COLO668 (cell line): ENCODE data around the gene TNIK.
"Not testable (repeated sequence)": the region's sequence is repeated elsewhere in the genome, so short reads cannot be mapped to it uniquely, and the experiment has no call there.

ENCODE experiments used
- DNase-seq: peaks from one replicate; lab custom pipeline; 2025; ENCODE audit not compliant: unreplicated experiment; lab: John Stamatoyannopoulos, UW

Gene TNIK

DNA sequence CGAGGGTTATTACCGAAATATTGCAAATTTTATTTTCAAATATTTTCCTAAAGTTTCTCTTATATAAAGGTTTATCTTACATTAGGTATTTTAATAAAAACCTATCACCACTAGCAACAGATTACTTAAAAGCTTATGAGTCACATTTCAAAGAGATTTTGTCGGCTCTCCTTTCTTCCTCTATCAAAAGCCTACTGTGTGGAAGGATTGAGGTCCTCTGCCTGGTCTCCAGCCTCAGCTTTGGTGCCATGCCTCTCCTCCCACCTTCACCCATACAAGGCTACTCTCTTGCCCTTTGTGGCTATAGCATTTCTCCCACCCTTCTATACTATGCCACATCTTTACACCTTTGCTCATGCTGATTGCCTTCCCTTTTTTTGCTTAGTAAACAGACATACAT lies 199.3 kb downstream of the TNIK start:
- no peak for DNase-seq

DNA sequence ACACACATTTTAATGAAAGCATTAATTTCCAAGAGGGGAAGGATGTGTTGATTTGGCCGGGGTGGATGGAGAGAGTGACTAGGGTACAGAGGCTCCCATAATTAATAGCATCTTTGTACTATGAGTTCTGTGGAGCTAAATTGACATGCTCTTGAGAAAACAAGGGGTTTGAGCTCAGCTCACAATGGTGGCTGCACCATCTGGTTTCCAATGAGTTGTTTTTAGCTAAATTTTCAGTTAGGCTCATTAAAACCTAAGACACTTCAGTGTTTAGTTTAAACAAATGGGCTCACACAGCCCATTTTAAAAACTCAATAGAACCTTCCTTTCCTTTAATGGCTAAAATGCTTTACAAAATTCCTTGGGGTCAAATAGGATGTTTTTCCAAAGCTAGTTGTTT lies 199.7 kb downstream of the TNIK start:
- DNase-seq = no peak

DNA sequence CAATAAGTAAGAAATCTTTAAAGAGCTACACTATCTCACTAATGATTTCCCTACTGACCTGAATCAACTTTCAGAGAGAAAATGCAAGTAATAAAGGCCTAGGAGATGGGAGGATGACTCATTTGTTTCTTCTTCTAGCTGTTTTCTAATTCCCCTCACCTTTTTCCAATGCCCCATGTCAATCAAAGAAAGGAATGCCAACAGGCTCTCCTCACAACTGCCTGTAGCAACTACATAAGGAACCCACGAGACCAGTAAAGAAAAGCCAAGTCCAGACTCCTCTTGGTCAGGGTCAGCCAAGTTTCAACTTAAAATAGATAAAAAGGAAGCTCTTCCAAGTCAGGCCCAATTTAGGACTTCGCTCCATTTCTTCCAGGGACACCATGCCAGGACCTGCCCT lies 201.9 kb downstream of the TNIK start:
- DNase-seq = no peak

DNA sequence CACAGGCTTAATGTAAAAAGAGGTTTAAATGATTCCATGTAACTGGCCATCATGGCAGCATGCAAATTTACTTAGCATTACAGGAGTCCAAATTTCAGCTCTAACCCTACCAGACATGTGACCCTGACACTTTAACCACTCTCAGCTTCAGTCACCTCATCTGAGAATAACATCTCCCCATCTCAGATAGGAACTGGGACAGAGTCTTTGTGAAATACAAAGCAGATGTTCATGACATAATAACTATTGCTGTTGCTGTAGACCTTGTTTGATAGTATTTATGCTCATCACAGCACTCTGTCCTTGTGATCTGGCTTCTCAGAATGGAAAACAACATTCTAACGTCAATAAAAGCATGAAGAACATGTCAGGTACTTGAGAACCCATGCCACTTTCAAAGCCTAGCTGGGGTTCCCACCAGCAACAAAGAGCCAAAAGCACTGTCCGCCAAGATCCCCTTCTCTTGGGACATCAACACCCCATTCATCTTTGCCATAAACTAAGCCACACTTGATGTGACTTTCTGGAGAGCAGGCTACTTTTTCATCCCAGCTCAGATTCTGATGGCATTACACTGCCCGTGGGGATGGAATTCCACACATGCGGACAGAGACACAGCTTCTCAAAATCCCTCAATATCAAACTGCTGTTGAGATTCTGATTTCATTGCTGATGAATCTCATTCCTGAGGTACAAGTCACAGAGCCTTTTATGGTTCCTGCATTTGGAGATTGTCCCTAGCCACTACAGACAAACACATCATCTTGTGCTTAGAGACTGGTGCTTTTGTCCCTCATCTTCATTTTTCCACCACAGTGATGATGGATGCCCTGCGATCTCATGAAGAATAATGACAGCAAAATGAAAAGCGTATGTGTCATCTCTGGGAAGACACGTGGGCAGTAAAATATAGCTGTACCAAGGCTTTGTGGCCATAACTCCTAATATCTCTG lies 202.7 kb downstream of the TNIK start:
- DNase-seq = no peak

DNA sequence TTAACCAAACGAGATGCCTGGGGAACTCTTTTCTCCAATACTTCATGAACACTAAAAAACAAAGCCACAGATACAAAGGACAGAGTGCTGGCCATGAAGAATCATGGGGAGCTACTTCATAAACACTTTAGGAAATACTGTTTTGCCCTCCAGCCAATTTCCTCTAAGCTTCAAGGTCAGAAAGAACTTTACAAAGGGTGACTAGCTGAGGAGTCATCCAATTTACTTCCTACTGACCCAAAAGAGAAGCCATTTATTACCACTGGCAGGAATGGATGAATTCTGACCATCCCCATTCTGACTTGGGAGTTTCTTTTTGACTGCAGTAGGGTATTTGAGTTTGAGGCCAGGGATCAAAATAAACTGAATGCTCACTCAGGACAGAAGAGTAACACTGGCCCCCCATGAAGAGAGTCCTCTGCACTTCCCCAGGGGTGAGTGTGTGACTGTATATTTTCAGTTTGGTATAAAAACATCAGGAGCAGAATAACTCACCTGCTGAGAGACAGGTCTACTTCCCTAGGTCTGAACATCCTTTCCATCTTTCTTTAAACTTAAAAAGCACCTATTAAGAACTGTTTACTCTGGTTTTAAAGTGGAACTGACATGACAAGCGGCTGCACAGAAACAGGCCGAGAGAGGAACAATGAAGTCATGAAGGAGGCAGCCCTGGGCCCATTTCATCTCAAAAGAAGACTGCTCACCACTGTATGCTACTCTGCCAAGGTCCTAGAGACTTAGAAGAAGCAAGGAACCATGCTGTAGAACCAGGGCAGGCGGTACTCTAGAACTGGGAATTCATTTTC lies 203.6 kb downstream of the TNIK start:
- DNase-seq = no peak

DNA sequence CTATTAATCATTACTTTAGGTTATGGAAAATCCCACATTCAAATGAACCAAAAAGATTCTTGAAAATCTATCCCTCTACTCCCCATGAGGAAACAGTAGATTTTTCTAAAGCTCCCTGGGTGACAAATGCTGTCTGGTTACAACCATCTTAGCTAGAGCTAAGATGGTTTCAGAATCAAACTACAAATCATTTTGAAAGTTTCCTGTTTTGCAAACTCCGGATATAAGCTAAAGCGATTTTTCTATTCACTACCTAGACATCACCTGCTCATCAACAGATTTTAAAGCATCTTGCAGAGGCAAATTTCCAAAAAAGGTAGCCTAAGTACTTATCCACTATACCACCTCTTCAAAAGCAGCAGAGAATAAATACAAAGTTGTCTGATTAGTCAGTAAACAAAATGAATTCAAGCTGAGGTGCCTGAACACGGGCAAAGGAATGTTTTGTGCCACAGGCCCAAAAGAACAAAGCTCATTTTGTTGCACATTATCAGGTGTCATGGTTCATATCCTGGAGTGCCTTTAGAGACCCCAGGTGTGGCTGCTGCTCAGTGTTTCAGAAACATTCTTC lies 204.9 kb downstream of the TNIK start:
- no peak for DNase-seq

DNA sequence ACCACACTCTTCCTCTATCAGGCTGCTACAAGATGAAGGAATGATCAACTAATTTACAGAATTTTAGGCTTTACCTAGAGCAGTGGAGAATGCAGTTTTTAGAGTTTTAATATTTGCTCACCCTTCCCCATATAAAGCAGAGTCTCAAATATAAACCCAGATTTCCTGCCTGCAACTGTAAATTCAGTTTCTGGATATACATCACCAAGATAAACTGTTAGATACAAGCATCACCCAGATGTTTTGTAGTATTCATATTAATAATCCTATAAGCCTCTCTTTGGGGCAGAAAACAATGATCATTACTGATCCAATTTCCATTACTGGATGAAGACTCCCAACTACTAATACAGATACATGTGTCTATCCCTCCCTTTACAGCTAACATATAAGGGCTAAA lies 205.9 kb downstream of the TNIK start:
- DNase-seq = no peak

DNA sequence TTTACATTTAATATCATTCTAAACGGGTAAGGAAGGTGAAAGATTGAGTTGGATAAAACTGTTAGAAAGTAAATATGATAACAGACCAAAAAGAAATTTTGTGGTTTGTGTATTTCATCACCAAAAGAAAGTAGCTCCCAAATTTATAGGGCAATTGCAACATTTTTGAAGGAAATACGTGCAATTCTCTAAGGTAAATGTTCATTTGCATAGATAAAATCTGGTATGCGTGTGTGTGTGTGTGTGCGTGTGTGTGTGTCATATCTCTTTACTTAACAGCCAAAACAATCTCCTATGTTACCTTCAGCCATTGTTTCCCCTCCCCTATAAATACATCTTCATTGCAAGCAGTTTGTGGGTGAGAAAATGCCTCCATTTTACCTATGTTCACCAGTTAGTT lies 208.4 kb downstream of the TNIK start:
- DNase-seq = no peak

DNA sequence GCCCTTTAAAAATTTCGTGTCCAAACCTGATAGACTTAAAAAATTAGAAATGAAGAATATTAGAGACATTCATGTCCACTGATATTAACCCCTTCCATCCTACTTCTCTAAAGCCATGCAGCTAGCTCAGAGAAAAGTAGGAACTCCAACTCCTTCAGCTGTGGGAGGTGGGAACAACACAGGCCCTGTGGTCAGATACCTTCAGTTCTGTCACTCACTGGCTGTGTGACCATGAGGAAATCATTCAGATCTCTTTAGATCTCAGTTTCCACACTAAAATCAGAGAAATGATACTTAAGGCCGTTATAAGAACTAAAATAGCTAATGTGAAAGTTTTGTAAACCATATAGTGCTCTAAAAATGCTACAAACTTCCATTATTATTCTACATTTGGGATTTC lies 209.8 kb downstream of the TNIK start:
- DNase-seq = no peak

DNA sequence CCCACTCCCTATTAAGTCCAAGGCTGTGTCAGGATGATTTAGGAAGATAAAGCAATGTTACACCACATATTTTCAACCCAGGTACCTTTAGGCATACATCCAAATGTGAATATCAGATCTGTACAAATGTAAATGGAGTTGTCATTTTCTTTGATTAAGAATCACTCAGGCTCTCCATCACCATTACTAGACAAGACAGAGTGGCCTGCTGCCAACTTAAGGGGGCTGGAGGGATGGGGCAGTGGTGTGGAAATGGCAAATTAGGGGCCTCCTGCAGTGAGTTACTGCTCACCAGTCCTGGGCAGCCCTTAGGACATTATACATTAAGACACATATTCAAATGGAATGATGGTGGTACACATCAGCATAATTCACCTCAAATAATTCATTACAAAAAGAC lies 211.0 kb downstream of the TNIK start:
- no peak for DNase-seq

DNA sequence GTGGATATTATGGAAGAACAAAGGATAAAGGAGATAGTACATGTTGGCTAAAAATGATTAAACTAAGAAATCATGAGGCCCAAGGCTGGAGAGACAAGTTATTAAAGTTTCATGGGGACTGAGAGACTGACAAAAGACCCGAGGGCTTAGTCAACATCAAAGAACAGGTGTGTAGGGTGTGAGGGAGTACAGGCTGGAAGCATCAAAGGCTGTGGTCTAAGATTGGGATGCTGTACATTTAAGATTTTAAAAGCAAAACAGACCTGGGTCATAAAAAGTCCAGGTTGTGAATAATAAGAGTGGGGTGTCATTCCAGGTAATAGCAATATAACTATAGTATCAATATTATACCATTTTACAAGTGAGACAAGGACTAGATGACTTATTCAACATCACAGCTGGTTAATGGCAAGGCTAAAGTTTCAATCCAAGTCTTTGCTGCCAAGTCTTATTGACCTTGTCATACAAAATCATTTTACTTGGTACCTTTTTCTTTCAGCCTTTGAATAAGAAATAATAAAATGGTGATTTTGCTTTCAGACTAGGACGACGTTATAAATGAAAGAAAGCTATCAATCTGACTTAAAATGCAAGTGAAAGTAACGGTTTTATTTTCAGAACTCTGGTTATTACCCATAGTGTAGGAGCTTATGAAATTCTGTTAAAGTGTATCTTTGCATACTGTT lies 211.6 kb downstream of the TNIK start:
- no peak for DNase-seq

DNA sequence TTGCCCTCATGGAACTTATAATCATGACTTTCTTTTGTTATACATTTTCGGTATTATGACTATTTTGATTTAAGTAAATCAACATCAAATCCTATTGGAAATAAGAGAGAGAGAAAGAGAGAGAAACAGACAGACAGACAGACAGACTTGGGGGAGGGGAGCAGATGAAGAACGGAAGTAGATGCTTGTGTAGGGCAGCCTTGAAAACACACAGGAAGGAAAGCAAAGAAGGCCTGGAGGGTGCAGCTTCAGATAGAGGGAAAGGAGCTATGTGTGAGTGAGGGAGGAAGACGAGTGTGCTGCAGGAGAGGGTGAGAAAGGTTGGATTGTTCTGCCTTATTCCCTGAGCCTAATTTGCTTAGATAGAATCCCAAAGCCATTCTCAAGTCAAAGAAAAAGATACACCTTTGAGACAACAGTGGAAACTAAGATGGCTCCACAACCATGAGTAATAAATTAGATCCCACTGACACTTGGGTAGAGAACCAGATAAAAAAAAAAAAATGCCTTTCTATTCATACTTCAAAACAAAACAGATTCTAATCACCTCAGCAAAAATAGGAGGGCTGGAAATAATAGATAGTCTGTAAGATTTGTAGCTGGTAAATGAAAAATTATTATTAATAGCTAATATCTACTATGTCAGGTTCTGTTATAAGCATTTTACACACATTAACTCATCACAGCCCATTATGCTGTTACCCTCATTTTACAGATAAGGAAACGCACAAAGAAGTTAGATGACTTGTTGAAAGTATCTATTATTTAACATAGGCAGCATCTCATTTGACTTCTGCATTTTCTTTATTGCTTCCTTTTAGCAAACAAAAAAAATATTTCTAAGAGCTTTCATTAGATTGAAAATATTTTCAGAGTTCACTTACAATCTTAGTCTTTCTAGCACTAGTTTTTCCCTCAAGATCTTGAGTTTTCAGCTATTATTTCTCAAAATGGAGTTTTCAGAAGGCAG lies 214.1 kb downstream of the TNIK start:
- DNase-seq = no peak

DNA sequence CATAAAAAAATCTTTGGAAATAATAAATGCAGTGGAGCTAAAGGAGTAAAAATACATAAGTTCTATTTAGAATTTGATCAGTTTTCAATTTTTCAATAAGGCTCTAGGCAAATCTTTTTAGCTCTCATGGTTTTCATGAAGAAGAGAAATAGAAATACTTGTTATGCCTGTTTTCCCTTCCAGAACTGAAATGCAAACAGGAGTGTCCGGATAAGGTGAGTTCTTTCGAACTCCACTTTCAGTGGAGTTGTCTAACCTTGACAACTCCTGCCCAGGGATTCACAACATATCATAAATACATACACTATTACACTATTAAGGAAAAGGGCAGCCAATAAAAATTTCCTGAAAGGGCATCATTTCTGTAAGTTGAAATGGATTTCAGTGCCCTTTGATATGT lies 217.3 kb downstream of the TNIK start:
- DNase-seq = no peak

DNA sequence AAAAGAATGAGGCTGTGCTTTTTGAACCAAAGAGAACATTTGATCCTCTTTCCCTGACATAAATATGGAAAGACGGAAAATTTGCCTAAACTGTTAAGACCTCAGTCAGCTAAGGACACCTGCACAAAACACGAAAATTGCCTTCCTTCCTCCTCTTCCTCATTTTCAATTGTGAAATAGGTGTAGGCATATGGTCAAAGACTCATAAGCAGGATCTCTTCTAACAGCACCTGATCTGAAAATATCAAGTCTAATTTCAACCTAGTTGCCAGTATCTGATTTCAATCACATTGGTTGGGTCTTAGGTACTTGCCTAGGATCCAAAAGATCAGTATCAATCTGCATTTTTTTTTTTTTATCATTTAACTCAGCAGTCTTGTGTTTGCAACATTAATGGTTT lies 218.0 kb downstream of the TNIK start:
- no peak for DNase-seq

DNA sequence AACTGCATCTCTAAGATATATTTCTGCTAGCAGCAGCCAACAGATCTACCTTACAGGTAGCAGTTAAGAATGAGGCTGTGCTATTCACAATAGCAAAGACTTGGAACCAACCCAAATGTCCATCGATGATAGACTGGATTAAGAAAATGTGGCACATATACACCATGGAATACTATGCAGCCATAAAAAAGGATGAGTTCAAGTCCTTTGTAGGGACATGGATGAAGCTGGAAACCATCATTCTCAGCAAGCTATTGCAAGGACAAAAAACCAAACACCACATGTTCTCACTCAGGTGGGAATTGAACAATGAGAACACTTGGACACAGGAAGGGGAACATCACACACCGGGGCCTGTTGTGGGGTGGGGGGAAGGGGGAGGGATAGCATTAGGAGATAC lies 218.6 kb downstream of the TNIK start:
- DNase-seq = not testable (repeated sequence)

DNA sequence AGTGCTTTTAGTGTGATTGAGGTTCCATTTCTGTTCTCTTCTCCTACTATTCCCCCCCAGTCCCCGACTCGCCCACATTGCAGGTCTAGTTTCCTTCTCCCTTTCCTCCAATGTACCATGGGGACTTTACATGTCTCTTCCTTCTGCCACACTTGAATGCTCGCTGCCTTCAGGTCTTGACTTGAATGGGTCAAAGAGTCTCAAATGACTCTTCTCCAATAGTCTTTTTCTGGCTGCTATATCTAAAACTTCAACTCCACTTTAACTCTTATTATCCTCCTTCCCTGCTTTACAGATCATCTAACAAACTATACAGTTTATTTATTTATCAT lies 219.7 kb downstream of the TNIK start:
- no peak for DNase-seq

DNA sequence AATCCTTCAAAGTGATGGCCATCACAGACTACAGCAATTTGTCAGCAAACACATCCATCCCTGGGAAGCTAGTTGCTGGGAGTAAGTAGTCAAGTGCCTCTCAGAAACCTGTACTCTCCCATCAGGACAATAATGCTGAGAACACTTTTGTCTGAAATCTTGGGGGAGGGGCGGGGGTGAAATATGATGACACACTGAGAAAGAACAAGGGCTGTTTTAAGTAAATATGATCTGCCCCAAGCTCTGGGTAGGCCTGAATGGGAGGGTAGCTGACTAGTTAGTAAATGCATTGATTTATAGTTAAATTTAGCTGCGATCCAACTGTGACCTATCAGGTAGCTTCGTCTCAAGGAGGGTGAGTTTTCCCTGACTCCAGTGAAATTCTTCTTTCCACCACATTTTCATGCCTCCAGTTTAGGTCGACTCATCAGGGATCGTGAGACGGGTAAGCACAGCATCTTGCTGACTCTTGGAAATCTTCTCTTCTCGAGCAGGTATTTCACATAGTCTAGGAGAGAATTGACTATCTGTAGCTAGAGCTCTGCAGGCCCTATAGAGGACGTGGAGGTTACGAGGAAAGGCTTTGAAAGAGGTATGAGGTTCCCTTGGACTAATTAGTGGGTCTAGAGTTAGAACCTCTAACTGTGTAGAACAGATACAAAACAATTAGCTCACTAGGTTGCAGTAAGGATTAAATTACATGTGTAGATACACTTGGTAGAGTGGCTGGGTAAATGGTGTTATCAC lies 220.3 kb downstream of the TNIK start:
- peak; percentile 22 for DNase-seq

DNA sequence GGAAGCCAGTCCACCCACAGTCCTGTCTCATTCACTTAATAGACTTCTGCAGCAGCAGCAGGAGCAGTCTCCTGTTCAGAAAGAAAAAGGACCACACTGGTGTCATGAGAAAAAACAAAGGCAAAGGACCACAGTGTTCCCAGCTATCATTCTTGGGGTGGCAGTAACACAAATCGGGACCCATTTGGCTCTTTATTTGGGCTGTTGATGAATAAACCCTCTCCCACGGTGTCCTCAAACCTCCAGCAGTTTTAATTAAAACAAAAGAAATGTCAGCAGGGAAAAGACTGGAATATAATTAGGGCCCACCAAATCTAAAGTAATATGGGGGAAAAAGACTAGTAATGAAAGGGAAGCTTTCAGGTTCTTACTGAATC lies 223.2 kb downstream of the TNIK start:
- no peak for DNase-seq

DNA sequence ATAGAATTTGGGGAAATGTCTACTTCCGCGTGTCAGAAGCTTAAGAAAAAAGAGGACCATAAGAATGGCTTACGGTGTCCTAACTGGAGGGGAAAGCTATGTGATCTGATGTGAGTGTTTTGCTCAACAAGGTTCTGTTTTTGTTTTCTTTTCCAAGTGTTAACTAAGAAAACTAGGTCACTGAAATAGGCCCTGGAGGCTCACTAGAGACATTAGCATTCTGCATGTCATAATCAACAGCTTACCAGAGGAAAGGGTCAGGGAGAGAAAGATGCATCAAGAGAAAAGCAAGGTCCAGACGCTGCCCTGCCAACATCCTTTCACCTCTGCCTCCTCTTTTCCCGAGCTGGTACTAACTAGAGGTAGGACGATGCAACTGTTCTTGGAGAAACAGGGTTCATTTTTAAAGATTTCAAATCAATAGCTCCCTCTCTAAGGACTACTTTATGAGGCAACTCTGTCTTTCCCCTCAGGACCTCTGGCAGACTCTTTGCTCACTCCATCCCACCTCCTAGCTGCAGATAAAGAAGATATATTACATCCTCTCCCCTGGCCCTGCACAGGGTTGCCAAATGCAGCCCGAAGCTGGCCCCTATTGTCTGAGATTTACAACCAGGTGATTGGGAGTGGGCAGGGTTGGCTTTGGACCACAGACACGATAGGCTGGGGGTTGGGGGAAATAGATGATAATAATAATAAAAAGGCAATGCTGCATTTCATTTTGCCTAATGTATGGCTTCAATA lies 223.8 kb downstream of the TNIK start:
- no peak for DNase-seq
